HG03103 (cell line): ENCODE results near the gene RIMKLA.
A peak's percentile ranks its signal among the peaks of the same experiment; 100 is the strongest.

Experiments
- ATAC-seq: cut with Tn5 transposase; IDR thresholded peaks from one replicate; pipeline ENCODE4 v1.9.1; 2021; ENCODE audit warnings: low read depth; ENCODE audit not compliant: unreplicated experiment

RIMKLA gene

DNA sequence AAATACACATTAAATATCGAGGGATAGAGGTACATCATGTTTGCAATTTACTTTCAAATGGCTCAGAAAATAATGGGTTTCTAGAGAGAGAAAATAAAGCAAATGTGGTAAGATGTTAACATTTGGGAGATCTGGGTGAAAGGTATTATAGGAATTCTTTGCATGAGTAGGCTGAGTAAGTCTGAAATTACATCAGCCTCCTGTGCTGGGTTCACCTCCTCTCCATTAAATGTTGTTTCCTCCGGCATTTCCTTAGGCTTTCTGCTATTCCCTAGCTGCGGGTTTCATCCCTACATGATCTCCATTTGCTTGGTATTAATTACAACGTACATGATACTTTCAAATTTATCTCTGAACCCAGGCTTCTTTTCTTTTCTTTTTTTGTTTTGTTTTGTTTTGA, 43.6 kb downstream of the RIMKLA start:
- ATAC-seq = no peak

DNA sequence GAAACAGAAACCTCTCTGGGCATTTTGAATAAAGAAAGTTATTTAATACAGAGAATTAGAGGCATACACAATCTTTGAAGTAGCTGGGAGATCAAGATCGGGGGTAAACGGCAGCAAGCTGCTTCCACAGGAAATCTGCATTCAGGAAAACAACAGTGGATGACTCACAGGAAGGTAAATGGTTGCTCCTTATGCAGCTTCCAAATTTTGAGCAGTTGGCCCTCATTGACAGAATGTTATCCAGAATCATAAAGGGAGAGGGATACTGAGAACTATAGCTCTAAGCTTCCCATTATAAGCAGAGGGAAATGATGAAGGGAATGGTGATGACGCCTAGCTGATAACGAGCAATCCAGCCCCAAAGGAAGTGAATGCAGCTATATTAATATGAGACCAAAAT, 46.6 kb downstream of the RIMKLA start:
- no peak for ATAC-seq

DNA sequence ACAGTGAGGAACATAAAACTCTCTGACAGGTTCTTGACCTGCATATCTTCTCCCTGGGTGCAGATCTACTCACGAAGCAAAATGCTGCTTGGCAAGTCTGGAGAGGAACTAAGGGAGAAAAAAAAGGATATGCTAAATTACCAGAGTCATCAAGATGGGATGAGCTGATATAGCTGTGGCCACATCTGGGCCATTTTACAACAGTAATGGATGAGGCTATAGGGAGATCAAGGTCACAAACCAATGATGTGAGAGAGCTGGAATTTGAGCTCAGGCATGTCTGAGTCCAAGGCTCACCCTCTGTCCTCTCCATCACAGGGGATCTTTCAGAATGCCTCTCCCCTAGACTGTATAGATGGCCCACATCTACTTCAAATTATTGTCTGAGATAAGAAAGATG, 49.0 kb downstream of the RIMKLA start:
- no peak for ATAC-seq

DNA sequence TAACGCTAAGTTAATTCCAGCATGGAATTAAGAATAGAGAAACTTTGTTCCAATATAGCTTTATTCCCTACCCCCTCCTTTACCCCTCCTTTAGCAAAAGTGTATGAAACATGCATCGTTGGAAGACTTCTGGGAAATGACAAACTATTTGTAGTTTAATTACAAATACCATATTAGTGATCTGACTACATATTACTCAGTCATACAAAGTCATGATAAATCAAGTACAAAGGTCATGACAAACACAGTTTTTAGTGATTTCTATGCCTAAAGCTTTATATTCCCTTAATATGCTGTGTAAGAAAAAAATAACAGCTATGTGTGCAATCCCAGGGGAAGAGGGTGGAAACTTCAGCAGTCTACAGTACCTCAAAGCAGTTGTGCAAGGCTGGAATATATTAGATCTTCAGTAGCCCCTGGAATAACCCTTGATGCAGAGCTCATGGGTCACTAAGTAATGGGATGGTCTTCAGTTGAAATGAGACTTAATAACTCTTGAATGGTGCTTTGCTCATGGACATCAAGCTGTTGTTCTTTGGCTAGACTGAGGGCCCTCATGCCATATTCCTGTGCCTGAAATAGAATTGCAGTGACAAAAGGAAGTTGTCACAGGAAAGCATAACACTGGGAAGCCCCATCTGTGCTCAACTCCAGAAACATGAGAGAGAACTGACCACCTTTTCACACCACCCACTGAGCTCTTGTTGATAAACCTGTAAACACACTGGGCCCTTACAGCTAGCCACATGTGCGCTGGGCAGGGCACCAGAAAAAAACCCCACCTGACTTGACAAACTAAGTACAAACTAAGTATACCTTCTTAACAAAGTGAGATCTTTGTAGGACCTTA, 49.9 kb downstream of the RIMKLA start:
- no peak for ATAC-seq

DNA sequence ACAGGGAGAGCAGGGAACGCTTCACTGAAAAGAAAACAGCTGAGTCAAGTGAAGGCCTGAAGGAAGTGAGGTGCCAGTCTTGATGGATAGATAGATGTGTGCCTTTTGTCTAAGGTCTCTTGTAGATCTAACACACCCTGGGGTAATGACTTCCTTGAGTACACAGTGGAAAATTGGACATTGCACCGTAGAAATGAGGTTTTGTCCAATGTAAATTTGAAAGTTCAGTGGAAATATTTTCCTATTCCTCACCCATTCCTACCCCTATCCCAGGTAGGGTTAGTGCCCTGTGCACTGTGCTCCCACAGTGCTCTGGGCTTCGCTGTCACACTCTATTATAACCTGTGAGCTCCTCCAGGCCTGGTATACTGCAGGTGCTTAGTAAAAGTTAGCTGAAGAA, 50.9 kb downstream of the RIMKLA start:
- no peak for ATAC-seq

DNA sequence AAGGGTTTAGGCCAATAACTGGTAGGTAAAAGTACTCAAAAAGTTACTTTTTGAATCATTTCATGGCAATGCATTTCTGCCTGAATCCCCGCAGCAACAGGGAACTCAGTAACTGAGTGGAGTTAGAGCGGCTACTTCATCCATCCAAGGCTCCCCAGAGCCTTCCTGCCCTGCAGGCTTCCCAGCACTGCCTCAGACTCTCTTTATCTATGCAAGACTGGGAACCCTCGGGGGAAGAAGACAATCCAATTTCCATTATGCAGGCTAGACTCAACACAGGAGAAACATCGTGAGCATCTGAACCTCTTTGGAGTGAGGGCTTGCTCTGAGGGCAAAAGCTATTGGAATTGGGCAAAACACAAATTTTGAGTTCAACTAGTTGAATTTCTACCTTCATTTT, 52.1 kb downstream of the RIMKLA start:
- no peak for ATAC-seq

DNA sequence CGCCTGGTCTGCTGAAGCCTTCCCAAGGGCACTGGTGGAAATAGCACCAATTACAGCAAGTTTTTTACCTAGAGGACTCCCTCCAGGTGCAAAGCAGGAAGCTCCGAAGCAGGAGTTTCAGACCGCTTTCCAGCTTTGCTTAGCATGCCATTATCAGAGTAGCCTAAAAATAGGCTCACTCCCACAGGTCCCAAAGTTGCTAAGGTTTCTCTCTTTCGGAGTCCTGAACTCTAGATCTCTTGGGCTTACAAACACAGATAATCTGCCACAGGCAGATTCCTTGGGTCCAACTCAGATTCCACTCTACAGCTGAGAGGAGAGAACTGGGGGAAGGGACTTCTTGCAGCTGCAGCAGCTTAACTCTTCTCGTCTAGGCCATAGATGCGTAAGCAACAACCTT, 52.8 kb downstream of the RIMKLA start:
- no peak for ATAC-seq

DNA sequence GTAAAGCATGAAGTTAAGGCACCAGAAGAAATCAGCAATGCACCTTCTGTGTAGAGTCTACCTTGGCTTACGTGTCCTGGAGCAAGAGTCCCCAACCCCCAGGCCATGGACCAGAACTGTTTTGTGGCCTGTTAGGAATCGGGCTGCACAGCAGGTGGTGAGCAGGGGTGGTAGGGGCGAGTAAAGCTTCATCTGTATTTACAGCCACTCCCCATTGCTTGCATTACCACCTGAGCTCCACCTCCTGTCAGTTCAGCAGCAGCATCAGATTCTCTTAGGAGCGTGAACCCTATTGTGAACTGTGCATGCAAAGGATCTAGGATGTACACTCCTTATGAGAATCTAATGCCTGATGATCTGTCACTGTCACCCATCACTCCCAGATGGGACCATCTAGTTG, 53.7 kb downstream of the RIMKLA start:
- no peak for ATAC-seq

DNA sequence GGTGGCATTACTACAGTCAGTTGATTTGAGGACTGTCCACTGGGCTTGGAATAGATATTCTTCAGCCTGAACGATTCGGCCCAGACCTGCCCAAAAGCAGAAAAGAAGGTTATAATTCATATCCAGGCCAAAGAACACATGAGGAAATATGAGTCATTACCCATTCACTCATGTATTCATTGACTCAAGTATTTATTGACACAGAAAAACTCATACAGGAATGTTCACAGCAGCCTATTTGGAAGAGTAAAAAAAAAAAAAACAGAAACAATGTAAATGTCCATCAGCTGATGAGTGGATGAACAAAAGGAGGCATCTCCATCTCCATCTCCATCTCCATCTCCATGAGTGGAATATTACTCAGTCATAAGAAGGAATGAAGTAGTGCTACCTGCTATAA, 59.3 kb downstream of the RIMKLA start:
- no peak for ATAC-seq

DNA sequence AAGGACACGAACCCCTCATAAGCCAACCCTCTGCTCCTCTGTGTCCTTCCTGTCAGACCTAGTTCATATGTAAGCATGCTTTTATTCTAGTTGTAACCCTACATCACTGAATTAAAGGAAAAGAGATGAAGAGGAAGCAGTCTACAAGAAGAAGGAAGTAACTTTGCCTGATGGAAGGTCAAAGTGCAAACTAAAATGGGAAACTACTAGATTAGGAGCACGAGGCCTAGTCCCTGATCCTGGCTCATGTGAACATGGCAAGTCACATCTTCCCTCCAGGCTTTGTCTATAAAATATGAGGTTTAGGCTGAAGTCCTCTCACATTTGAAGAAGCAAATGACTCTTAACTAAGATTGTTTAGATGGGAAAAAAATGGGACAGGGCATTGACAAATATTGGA, 62.1 kb downstream of the RIMKLA start:
- ATAC-seq = no peak

DNA sequence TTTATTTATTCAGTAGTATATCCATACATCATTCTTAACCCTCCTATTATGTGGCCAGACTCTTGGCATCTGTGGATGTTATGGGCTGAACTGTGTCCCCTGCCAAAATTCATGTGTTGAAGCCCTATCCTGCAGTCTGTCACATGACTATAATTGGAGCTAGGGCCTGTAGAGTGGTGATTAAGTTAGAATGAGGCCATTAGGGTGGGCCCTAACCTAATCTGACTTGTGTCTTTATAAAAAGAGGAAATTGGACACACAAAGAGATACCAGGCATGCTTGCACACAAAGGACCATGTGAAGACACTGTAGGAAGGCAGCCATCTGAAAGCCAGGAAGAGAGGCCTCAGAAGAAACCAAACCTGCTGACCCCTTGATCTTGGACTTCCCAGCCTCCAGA, 68.7 kb downstream of the RIMKLA start:
- no peak for ATAC-seq

DNA sequence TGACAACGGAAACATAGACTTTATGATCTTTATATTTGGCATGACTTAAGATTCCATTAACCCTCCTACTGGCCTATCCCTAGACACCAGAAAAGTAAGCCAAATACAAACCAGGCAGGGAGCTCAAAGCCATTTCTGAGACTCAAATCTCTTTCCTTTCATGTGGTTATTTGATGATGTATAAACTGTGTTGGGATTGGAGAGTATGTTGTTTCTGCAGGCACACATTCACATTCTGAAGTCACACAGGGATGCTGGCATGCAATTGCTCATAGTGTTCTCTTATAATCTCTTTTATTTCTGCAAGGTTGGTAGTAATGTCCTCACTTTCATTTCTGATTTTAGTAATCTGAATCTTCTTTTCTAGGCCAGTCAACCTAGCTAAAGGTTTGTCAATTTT, 69.5 kb downstream of the RIMKLA start:
- ATAC-seq = no peak

DNA sequence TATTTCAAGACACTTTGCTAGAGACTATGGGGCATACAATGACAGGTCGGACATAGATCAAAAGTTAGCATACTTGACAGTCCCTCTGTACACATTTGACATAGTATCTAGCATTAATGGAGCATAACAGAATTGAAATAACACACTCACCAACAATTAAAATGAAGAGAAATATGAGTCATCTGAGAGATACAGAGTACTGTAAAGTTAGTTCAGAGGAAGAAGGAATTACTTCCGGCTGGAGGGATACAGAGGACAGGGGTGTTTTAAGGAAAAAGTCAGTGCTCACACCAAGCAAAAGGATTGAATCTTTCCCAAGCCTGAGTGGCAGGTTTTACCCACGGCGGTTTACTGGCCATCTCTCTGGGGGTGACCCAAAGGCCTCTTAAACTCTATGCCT, 72.8 kb downstream of the RIMKLA start:
- ATAC-seq = no peak

DNA sequence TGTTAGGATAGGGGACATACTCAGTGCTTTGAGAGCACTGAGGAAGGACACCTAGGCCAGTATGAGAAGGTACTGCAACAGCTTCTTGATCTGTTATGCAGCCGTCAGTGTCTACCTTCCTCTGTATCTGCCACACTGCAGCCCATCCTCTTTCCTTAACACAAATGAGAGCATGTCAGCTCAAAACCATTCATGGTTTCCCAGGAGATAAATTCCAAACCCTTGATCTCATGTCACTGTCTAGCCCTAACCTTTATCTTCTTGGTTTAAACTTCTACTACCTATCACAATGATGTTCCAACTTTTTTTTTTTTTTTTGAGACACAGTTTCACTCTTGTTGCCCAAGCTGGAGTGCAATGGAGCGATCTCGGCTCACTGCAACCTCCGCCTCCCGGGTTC, 73.8 kb downstream of the RIMKLA start:
- ATAC-seq = no peak

DNA sequence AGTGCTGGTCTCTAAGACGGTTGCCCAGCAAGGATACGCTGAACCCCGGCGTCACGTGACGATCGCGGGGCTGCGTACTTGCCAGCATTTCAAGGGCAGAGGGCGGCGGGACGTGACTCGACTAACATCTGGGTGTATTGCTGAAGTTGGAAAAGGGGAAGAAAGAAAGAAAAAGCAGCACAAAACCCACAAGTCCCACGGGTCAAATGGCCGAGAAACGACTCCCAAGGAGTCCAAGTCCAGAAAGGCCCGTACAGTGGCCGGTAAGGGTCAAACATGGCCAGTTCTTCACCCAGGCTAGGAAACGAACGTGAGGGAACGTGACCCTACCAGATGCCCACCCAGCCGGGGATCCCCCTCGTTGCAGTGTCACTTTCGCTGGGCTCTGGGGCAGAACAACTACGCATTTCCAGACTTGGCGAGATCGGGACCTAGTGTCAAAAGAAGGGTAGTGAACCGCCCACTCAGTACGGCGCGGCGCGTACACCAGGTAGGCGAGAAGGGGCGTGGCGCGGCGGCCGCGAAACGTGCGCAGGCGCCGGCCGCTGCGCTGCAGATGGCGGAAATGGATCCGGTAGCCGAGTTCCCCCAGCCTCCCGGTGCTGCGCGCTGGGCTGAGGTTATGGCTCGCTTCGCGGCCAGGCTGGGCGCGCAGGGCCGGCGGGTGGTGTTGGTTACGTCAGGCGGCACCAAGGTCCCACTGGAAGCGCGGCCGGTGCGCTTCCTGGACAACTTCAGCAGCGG, 75.6 kb downstream of the RIMKLA start, which contains the start of the genes PPCS and ZMYND12:
Gene PPCS (plus strand): TSS at position 534 of the 744 bp plus-strand sequence. CDS start 23 bp downstream, at position 557.
Gene ZMYND12 (minus strand): TSS at position 13 of the 744 bp plus-strand sequence. CDS start 25 bp downstream, outside the sequence.
- ATAC-seq = peak; percentile 66

DNA sequence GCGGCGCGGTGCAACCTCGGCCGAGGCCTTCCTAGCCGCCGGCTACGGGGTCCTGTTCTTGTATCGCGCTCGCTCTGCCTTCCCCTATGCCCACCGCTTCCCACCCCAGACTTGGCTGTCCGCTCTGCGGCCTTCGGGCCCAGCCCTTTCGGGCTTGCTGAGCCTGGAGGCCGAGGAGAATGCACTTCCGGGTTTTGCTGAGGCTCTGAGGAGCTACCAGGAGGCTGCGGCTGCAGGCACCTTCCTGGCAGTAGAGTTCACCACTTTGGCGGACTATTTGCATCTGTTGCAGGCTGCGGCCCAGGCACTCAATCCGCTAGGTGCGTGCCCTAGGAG, 76.1 kb downstream of the RIMKLA start:
- peak; percentile 53 for ATAC-seq

DNA sequence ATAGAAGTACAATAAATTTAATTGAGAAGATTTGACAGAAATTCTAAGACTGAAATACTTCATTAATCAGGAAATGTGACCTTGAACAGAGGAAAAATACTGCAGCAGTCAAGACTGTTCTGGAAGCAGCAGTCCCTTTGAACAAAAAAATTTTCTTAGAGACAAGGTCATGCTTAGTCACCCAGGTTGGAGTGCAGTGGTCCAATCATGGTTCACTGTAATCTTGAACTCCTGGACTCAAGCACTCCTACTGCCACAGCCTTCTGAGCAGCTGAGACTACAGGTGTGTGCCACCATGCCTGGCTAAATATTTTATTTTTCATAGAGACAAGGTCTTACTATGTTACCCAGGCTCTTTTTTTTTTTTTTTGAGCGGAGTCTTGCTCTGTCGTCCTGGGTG, 80.6 kb downstream of the RIMKLA start:
- ATAC-seq = no peak

DNA sequence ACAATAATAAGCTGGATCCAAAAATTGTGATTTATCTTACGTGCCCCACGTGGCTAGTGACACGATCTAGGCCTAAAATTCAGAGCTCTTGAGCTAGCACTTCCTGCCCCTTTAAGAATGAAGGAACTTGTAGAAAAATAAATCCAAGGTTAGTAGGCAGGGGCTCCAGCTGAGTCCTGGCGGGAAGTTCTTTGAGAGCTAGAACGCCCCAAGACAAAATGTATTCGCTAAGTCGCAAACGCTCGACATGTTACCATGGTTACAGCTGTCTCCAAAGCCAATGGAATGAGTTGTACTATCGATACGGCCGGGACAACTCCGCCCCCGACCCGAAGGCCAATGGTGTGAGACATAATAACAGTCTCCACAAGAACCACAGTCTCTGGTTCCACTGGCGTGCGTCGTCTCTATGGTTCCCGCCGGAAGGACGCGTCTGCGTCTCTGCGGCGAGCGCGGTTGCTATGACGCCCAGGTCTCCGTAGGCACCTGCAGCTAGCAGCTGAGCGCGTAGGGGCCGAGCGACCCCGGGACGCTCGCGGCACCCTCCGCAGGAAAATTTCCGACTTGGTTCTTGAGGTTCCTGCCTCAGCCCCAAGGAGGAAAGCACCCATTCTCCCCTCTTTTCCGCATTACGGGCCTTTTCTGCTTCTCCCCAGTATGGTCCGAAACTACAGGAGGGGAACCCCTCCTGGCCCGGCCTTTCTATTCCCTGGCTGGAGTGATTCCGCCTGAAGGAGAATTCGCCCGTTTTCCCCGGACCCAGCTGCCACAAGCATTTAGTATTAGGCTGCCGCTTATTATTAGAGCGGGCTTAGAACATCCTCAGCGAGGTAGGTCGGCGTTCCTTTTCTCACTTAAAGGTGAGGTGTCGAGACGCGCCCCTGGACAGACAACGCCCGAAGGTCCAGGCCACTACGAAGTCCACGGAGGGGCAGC, 82.5 kb downstream of the RIMKLA start, which contains the start of gene CCDC30:
Gene CCDC30 (plus strand): TSS at position 459 of the 936 bp plus-strand sequence. CDS start 17,266 bp downstream, outside the sequence.
- ATAC-seq = peak; percentile 99

DNA sequence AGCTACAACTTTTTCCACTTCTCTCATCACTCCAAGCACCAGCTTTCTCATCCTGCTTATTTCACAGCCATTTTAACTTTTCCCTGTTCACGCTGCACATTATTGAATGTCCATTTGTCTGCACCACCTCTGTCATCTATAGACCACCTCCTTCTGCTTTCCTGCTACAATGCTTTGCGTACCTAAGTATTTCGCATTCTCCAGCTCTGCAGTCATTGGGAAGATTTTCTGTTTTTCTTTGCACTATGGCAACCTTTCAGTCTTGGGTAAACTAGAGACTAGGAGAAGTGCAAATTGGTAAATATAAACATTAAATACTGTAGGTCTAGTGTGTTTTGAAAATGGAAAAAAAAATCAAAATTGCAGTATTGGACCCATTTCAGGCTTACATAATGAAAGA, 83.3 kb downstream of the RIMKLA start:
- ATAC-seq = no peak

DNA sequence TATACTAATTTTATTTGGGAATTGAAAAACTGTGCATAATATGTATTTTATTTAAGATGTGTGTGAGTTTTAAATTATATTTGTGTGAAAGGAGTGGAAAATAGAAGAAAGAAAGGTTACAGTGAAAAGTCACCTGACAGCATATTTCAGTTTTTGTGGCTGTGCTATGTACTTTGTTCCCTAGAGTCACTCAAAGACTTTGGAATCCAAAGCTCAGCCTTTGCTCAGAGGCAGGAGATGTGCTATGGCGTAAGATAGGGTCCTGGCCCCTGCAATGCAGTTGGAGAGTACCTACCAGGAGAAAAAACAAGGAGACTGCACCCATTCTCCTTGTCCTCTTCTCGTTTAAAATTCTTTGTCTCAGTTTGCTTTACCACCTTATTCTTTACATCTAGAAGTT, 85.4 kb downstream of the RIMKLA start:
- no peak for ATAC-seq

DNA sequence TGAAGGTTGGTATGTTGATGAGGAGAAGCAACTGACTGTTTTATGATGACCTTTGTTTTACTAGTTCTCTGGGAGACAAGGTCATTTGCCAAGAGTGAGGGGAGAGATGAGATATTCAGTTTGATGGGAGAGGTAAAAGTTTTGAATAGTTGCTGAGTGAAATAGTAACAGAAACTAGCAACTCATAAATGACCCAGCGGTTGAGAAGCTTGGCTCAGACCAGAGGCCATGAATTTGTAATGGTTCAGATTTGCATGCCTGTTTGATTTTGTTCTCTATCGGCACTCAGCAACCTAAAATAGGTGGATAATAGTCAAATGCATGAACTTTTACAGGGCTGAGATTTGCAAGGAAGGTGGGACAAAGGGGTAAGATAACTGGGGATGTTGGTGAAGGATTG, 89.1 kb downstream of the RIMKLA start:
- no peak for ATAC-seq
